Measurements from ENCODE around the gene MECP2. TPM values are rescaled to one million over a fixed set of nuclear protein-coding genes. Genes with fewer than 3 reads are reported as not detected.

The MECP2 gene
- total RNA-seq, 1 donor from 2014 or later, result 60.0 TPM

GRCh38 chrX:154023276-154024000, 74.1 kb downstream of the MECP2 start:
- peaks cover 3% of the 10 kb centered on the region for H3K9me3 Mint-ChIP-seq (ENCODE audit: unreplicated experiment)
- DNase-seq, result no peak
- H3K4me1 Mint-ChIP-seq (ENCODE audit: low read depth, unreplicated experiment), result peaks cover 24% of the 10 kb centered on the region
- peak overlapping the region; percentile 47 for H3K4me3 Mint-ChIP-seq (ENCODE audit: unreplicated experiment)
- no peaks in the 10 kb centered on the region for H3K36me3 Mint-ChIP-seq (ENCODE audit: unreplicated experiment)
- H3K27ac Mint-ChIP-seq (ENCODE audit: unreplicated experiment), result peak overlapping the region; percentile 76
- no peak for TF ChIP-seq CTCF (IDR thresholded peaks at IDR 0.05; ENCODE audit: partially characterized antibody, unreplicated experiment)
- H3K27me3 Mint-ChIP-seq (ENCODE audit: unreplicated experiment), result peaks cover 5% of the 10 kb centered on the region

GRCh38 chrX:154022108-154022507, 75.4 kb downstream of the MECP2 start:
- H3K4me3 Mint-ChIP-seq (ENCODE audit: unreplicated experiment), result no peak overlapping the region
- H3K36me3 Mint-ChIP-seq (ENCODE audit: unreplicated experiment), result no peaks in the 10 kb centered on the region
- peaks cover 5% of the 10 kb centered on the region for H3K27me3 Mint-ChIP-seq (ENCODE audit: unreplicated experiment)
- H3K4me1 Mint-ChIP-seq (ENCODE audit: low read depth, unreplicated experiment), result peaks cover 13% of the 10 kb centered on the region
- no peak overlapping the region for H3K27ac Mint-ChIP-seq (ENCODE audit: unreplicated experiment)
- DNase-seq, result no peak
- TF ChIP-seq CTCF (IDR thresholded peaks at IDR 0.05; ENCODE audit: partially characterized antibody, unreplicated experiment), result no peak
- H3K9me3 Mint-ChIP-seq (ENCODE audit: unreplicated experiment), result peaks cover 3% of the 10 kb centered on the region

GRCh38 chrX:154021131-154021611, 76.3 kb downstream of the MECP2 start:
- no peak overlapping the region for H3K27ac Mint-ChIP-seq (ENCODE audit: unreplicated experiment)
- H3K27me3 Mint-ChIP-seq (ENCODE audit: unreplicated experiment), result peaks cover 5% of the 10 kb centered on the region
- H3K4me3 Mint-ChIP-seq (ENCODE audit: unreplicated experiment), result no peak overlapping the region
- peaks cover 3% of the 10 kb centered on the region for H3K9me3 Mint-ChIP-seq (ENCODE audit: unreplicated experiment)
- peaks cover 13% of the 10 kb centered on the region for H3K4me1 Mint-ChIP-seq (ENCODE audit: low read depth, unreplicated experiment)
- no peak for TF ChIP-seq CTCF (IDR thresholded peaks at IDR 0.05; ENCODE audit: partially characterized antibody, unreplicated experiment)
- no peaks in the 10 kb centered on the region for H3K36me3 Mint-ChIP-seq (ENCODE audit: unreplicated experiment)
- no peak for DNase-seq

GRCh38 chrX:154020536-154021115, 76.9 kb downstream of the MECP2 start:
- H3K4me3 Mint-ChIP-seq (ENCODE audit: unreplicated experiment), result peak overlapping the region; percentile 65
- no peaks in the 10 kb centered on the region for H3K36me3 Mint-ChIP-seq (ENCODE audit: unreplicated experiment)
- peaks cover 5% of the 10 kb centered on the region for H3K27me3 Mint-ChIP-seq (ENCODE audit: unreplicated experiment)
- peak overlapping the region; percentile 76 for H3K27ac Mint-ChIP-seq (ENCODE audit: unreplicated experiment)
- no peak for DNase-seq
- no peak for TF ChIP-seq CTCF (IDR thresholded peaks at IDR 0.05; ENCODE audit: partially characterized antibody, unreplicated experiment)
- peaks cover 3% of the 10 kb centered on the region for H3K9me3 Mint-ChIP-seq (ENCODE audit: unreplicated experiment)
- H3K4me1 Mint-ChIP-seq (ENCODE audit: low read depth, unreplicated experiment), result peaks cover 11% of the 10 kb centered on the region

Data from glutamatergic neuron (in vitro differentiated cells).